IgD-negative memory B cell (primary cell): ENCODE results near the gene LIF. TPM values are rescaled to one million over a fixed set of nuclear protein-coding genes. Genes with fewer than 3 reads are reported as not detected.

Source experiments
- H3K27ac Mint-ChIP-seq, 3 donors: one replicate each; pipeline ENCODE4 v1.8.0; 2020 to 2022; ENCODE audit warnings: mild to moderate bottlenecking in 3 of 3, mixed read lengths in 3 of 3, moderate library complexity in 1 of 3
- H3K27me3 Mint-ChIP-seq: one replicate; pipeline ENCODE4 v1.8.0; 2021; ENCODE audit warnings: mixed read lengths
- H3K36me3 Mint-ChIP-seq: one replicate; pipeline ENCODE4 v1.8.0; 2020; ENCODE audit warnings: mild to moderate bottlenecking, mixed read lengths
- H3K4me1 Mint-ChIP-seq, 3 donors: one replicate each; pipeline ENCODE4 v1.8.0; 2020 to 2022; ENCODE audit warnings: mixed read lengths in 3 of 3, mild to moderate bottlenecking in 1 of 3
- H3K4me3 Mint-ChIP-seq, 4 donors: one replicate each; pipeline ENCODE4 v1.8.0; 2020 to 2022; ENCODE audit warnings: mild to moderate bottlenecking in 4 of 4, mixed read lengths in 4 of 4, moderate library complexity in 3 of 4
- H3K9me3 Mint-ChIP-seq, 3 donors: one replicate each; pipeline ENCODE4 v1.8.0; 2020 to 2021; ENCODE audit warnings: mixed read lengths in 3 of 3, mild to moderate bottlenecking in 1 of 3
- polyA plus RNA-seq: library from polyadenylated mRNA; unstranded; fragments of 300-500 nt; fragmentation: Illumina TruSeq; gene quantifications from one replicate; pipeline ENCODE4 v1.2.3, GENCODE V29; 2021

Gene LIF
- polyA plus RNA-seq, 1 donor from 2014 or later = not detected

DNA sequence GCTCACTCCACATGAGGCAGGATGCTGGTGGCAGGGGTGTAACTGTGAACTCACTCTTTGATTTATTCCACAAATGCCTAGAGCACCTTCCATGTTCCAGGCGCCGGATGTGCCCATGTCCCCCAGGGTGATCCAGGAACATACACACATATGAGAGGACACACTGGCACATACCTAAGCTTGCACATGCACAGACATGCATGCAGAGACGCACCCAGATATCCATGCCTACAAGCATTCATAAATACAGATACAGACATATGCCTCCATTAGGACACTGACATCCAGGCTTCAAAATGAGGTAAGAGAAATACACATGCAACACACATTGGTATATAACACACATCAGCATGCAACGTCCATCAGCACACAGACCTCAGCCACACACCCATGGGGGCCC, 15.6 kb upstream of the LIF start:
- no peaks in the 10 kb centered on the region for H3K9me3 Mint-ChIP-seq
- H3K4me3 Mint-ChIP-seq = peak overlapping the region in 1 of 4 donors; percentile 80
- H3K4me1 Mint-ChIP-seq = peaks cover 7 to 18% (median 9%) of the 10 kb centered on the region in 3 donors
- no peaks in the 10 kb centered on the region for H3K36me3 Mint-ChIP-seq
- H3K27ac Mint-ChIP-seq = peak overlapping the region in 2 of 3 donors; percentile 21 to 87
- H3K27me3 Mint-ChIP-seq = no peaks in the 10 kb centered on the region

DNA sequence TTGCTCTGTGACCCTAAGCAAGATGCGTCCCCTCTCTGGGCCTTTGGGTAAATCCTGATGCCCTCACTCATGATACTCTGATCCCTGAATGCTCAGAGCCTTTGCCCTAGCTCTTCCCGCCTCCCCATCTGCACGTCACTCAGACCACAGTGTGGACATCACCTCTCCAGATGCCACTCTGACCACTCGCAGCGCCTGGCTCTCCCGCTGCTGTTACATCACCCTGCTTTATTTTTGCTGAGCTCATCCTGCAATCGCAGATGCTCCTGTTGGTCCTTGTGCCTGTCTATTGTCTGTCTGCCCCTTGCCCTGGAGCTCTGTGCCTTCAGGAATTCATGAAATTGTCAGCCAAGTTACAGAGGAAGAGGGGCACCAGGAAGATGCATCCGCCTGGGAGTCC, 14.6 kb upstream of the LIF start:
- H3K27ac Mint-ChIP-seq = peak overlapping the region in 1 of 3 donors; percentile 53
- peaks cover 1% of the 10 kb centered on the region for H3K27me3 Mint-ChIP-seq
- H3K4me3 Mint-ChIP-seq = peak overlapping the region in 1 of 4 donors; percentile 21
- H3K4me1 Mint-ChIP-seq = peaks cover 7 to 15% (median 9%) of the 10 kb centered on the region in 3 donors
- H3K9me3 Mint-ChIP-seq = no peaks in the 10 kb centered on the region
- H3K36me3 Mint-ChIP-seq = no peaks in the 10 kb centered on the region

DNA sequence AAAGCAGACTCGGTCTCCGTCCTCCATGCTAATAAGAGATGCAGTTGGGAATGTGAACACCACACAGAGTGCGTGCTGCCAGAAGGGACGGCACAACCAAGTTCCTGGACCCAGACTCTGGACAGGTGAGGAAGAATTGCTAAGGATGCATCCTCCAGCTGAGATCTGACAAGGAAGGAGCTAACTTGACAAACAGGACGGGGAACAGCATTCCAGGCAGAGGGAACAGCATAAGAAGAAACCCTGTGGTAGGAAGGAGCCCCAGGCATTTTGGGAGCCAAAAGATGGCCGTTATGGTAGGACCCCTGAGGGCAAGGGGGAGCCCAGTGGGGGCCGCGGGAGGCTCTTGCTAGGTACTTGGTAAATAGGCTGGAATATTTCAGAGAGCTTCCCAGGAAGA, 14.1 kb upstream of the LIF start:
- Mint-ChIP-seq H3K4me3 (peak overlapping the region in 1 of 4 donors; percentile 29), H3K27me3 (peaks cover 1% of the 10 kb centered on the region), H3K27ac (peak overlapping the region in 1 of 3 donors; percentile 53), H3K9me3 (no peaks in the 10 kb centered on the region), H3K36me3 (no peaks in the 10 kb centered on the region), H3K4me1 (peaks cover 7 to 14% (median 7%) of the 10 kb centered on the region in 3 donors)

DNA sequence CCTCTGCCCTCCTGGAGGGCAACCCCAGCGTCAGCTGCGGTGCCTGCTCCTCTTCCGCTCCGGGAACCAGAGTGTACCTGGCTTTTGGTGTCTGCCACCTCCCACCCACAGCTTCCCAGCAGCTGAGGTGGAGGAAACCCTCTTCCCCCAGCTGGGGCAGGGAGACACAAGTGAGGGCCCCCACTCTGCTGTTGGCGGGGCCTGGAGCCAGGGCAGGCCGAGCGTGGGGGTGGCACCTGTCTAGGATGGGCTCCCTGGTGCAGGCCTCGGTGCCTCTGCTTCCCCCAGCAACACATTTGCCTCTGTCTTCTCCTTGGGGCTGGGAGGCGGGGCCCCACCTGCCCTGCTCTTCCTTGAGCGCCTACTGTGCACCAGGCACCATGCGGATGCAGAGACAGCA, 13.7 kb upstream of the LIF start:
- Mint-ChIP-seq H3K36me3 (no peaks in the 10 kb centered on the region), H3K4me3 (peak overlapping the region in 1 of 4 donors; percentile 29), H3K27me3 (peaks cover 1% of the 10 kb centered on the region), H3K4me1 (peaks cover 4 to 11% (median 5%) of the 10 kb centered on the region in 3 donors), H3K9me3 (no peaks in the 10 kb centered on the region), H3K27ac (peak overlapping the region in 1 of 3 donors; percentile 53)

DNA sequence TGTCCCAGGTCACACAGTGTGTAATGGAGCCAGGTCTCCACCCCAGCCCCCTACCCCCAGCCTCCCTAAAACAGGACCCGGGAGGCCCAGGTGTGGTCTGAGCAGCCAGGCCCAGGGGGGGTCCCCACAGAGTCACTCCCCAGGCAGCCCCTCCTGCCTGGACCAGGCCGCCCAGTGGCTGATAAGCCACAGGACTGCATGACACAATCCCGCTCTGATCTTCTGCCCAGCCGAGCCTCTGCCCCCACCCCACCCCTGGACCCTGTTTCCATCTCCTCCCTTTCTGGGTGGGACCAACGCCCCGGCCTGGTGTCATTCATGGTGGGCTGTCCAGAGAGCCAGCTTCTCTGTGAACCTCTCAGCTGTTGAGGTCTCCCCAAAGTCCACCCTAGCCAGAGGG, 7.8 kb upstream of the LIF start:
- peaks cover 1% of the 10 kb centered on the region for H3K27me3 Mint-ChIP-seq
- H3K27ac Mint-ChIP-seq = no peak overlapping the region
- H3K4me1 Mint-ChIP-seq = peaks cover 0 to 7% (median 0%) of the 10 kb centered on the region in 3 donors
- no peaks in the 10 kb centered on the region for H3K36me3 Mint-ChIP-seq
- no peaks in the 10 kb centered on the region for H3K9me3 Mint-ChIP-seq
- no peak overlapping the region for H3K4me3 Mint-ChIP-seq

DNA sequence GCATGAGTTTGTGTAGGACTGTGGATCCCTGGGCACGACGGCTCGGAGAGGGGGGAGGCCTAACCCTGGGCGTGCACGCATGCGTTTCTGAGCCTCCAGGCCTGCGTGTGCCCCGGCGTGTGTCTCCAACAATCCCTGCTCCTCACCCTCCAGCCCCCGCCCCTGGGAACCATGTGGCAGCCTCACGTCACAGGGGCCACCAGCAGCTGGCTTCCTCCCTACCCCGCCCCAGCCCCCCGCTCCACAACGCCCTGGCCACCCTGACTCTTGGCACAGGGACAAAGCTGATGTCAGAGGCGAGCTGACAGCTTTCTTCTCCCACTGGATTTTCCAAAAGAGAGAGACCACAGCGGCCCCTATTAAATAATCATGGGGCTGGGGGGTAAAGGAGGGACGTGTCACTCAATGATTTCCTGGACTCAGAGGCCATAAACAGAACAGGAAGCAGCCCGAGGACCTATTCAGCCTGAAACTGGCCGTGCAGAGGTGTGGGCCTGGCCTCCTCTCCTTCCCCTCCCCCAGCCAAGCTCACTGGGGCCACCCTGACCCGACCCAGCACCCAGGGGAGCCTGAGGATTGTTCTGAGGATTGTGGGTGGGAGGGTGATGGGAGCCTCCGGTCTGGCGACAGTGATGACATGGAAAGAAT, 6.8 kb upstream of the LIF start:
- peak overlapping the region in 1 of 4 donors; percentile 2 for H3K4me3 Mint-ChIP-seq
- H3K27ac Mint-ChIP-seq = no peak overlapping the region
- H3K27me3 Mint-ChIP-seq = peaks cover 5% of the 10 kb centered on the region
- H3K4me1 Mint-ChIP-seq = peaks cover 0 to 11% (median 0%) of the 10 kb centered on the region in 3 donors
- H3K9me3 Mint-ChIP-seq = no peaks in the 10 kb centered on the region
- no peaks in the 10 kb centered on the region for H3K36me3 Mint-ChIP-seq

DNA sequence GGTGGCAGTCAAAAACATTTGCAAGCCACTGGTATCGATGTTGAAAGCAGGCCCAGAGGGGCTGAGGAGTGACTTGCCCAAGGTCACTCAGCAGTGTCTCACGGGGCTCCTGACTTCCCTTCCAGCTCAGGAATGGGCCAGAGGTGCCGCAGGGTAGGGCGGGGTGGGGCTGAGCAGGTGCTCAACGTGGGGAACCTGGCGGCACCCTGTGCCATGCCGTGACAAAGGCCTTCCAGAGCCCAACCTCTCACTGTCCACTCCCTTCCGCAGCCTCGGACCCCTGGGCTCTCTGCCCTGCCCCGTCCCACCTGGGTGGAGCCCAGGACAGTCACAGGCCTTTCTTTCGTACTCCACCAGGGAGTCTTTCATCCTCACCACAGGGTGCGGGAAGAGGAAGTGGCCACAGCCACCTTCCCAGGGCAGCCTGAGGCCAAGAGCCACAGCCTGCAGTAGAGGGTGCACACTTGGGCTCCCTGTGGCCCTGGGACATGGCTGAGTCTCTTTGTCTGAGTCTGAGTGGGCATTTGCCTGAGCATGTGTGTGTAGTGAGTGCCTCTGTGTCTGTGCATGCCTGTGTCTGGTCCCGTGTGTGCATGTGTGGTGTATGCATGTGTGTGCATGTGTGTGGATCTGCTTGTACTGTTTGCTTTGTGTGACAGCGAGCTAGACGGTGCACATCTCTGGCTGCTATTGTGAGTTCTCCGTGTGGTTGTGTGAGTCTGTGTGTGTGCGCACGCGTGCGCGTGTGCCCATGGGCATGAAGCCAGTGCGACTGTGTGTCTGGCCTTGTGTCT, 6.0 kb upstream of the LIF start:
- Mint-ChIP-seq H3K27ac (no peak overlapping the region), H3K9me3 (no peaks in the 10 kb centered on the region), H3K4me1 (peaks cover 0 to 9% (median 0%) of the 10 kb centered on the region in 3 donors), H3K36me3 (no peaks in the 10 kb centered on the region), H3K4me3 (peak overlapping the region in 1 of 4 donors; percentile 2), H3K27me3 (peaks cover 12% of the 10 kb centered on the region)

DNA sequence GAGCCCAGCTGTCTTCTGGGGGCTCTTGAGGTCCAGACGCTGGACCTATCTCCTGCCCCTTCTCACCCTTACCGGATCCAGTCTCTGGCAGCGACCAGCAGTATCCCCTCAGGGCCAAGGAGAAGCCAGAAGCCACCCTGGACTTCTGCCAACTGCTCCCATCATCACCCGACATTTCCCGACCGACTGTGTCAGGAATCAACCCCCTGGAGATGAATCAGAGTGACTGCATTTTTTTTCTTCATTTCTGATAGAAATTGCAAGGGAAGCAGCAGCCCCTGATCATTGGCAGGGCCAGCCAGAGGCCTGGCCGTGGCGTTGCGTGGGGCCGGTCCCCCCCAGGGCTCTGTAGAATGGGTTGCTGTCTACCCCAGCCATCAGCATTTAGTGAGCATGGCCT, 5.2 kb upstream of the LIF start:
- Mint-ChIP-seq H3K4me1 (peaks cover 0 to 9% (median 0%) of the 10 kb centered on the region in 3 donors), H3K4me3 (no peak overlapping the region), H3K27me3 (peaks cover 18% of the 10 kb centered on the region), H3K36me3 (no peaks in the 10 kb centered on the region), H3K27ac (no peak overlapping the region), H3K9me3 (no peaks in the 10 kb centered on the region)

DNA sequence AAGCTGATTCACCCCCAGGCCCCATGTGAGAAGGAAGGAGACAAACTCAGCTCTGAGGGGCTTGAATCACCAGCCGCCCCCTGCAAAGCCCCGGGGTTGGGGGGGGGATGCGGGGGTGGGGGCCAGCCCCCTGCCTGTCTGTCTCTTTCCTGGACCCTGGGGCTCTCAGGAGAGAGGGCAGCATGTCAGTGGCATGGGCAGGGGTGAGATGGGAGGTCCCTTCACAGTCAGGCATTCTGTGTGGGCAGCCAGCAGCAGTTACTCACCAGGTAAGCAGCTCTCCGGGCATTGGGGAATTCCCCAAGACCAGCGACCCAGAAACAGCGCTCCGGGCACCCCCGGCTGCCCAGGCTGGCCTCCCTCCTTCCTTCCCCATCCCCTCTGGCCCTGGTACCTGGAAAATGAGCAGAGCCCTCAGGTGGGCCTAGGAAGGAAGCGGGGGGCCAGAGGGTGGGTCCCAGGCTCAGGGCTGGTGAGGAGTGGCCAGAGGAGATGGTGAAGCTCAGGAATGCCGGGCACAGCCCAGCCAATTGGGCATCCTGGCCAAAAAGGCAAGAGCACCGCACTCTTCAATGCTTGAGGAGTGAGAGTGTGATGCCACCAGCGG, 4.2 kb upstream of the LIF start:
- H3K36me3 Mint-ChIP-seq = no peaks in the 10 kb centered on the region
- peaks cover 0 to 13% (median 2%) of the 10 kb centered on the region in 3 donors for H3K4me1 Mint-ChIP-seq
- H3K9me3 Mint-ChIP-seq = no peaks in the 10 kb centered on the region
- H3K27ac Mint-ChIP-seq = no peak overlapping the region
- peaks cover 26% of the 10 kb centered on the region for H3K27me3 Mint-ChIP-seq
- no peak overlapping the region for H3K4me3 Mint-ChIP-seq

DNA sequence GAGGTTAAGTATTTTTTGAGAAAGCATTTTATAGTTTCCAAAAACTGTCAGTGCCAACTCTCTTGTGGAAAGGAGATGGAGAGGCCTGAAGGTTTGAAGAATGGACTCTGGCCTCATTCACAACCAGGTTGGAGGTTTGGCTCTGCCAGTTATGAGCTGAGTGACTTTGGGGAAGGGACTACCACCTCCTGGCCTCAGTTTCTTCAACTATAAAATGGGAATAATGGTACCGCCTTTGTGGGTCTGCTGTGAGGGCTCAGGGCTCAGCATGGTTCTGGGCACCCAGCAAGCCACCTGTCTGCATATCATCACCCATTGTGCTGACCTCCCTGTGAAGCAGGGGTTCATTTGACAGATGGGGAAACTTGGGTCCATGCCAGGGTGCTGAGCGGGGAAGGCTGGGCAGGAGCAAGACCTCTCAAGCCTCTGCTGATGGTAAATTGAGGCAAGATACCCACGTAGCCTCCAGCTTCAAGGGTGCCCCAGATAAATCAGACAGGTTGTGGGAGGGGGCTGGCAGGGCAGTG, 3.5 kb upstream of the LIF start:
- no peak overlapping the region for H3K27ac Mint-ChIP-seq
- H3K4me1 Mint-ChIP-seq = peaks cover 0 to 13% (median 2%) of the 10 kb centered on the region in 3 donors
- H3K36me3 Mint-ChIP-seq = no peaks in the 10 kb centered on the region
- peaks cover 27% of the 10 kb centered on the region for H3K27me3 Mint-ChIP-seq
- H3K9me3 Mint-ChIP-seq = no peaks in the 10 kb centered on the region
- H3K4me3 Mint-ChIP-seq = no peak overlapping the region

DNA sequence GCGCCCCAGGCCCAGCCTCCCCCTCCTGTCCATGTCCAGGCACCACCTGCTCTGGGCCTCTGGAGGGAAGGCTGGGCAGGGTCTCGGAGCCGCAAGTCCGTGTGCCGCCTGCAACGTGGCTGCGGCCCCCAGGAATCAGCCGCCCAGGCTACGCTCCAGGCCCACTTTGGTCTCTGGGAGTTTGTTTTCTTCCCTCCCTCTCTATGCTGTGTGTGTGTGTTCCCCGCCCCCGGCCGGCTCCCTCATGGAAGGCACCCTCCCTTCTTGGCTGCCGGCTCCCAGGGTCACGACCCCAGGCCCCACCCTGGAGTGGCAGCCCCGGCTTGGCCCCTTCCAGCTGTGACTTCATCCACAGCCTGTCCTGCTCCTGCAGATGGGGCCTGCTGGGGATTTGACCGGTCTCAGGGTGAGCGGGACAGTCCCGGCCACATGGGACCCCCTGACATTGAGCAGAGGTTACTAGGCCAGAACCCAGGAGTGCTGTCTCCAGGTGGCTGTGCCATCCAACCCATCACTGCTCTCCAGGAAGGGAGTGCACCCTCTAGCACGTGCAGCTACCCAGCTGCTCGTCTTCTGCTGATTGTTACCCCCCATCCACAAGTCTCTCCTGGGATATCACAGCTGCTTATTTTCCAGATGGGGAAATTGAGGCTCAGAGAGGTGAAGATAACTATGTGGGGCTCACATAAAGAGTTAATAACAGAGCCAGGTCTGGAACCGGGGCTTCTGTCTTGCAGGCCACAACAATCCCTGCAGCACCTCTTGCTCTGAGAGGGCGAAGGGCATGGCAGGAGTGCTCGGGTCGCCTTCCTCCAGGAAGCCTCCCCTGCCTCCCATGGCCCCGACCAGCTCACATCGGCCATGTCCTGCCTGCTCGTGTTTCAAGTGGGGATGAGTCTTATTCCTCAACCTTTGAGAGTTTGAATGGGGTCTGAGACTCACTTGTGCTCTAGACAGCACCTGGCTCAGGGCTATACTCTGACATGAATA, 2.8 kb upstream of the LIF start:
- Mint-ChIP-seq H3K9me3 (no peaks in the 10 kb centered on the region), H3K36me3 (no peaks in the 10 kb centered on the region), H3K27ac (no peak overlapping the region), H3K4me1 (peaks cover 0 to 13% (median 2%) of the 10 kb centered on the region in 3 donors), H3K4me3 (no peak overlapping the region), H3K27me3 (peaks cover 27% of the 10 kb centered on the region)

DNA sequence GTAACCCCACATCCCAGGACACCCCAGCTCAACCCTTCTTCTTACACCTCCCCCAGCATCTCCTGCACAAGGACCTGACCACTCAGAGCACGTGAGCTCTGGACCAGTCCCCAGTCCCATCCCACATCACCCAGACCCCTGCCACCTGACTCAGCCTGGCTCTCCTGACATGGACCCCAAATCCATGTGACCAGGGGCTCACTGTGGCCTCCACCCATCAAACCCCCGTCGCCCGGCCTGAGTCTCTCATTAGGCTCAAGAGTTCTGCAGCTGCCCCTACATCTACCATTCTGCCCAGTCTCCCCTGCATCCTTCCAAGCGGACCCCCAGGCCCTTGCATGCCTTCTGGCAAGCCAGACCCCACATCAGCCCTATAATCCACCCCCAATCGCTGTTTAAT, 1.9 kb upstream of the LIF start:
- peaks cover 0 to 13% (median 2%) of the 10 kb centered on the region in 3 donors for H3K4me1 Mint-ChIP-seq
- peaks cover 27% of the 10 kb centered on the region for H3K27me3 Mint-ChIP-seq
- no peaks in the 10 kb centered on the region for H3K9me3 Mint-ChIP-seq
- H3K36me3 Mint-ChIP-seq = no peaks in the 10 kb centered on the region
- peak overlapping the region in 2 of 4 donors; percentile 30 to 53 for H3K4me3 Mint-ChIP-seq
- H3K27ac Mint-ChIP-seq = no peak overlapping the region

DNA sequence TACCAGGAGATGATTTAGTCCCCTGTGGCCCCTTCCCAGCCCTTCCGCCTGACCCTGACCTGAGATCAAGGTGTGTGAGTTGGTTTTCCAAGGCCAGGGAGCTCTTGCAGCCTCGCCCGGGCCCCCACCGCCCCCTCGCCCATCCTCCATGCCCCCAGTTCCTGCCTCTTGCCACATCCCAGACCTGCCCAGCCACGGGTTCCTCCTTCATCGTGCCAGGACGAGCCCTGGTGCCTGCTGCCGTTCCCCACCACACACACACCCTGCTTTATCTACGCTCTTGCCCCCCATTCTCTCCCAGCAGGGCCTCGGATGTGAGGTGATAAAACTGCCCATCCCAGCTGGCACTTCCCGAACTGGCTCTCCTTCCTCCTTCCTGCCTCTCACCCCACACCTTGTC, 1.4 kb upstream of the LIF start:
- no peak overlapping the region for H3K4me3 Mint-ChIP-seq
- no peaks in the 10 kb centered on the region for H3K36me3 Mint-ChIP-seq
- peaks cover 27% of the 10 kb centered on the region for H3K27me3 Mint-ChIP-seq
- peaks cover 0 to 12% (median 2%) of the 10 kb centered on the region in 3 donors for H3K4me1 Mint-ChIP-seq
- H3K9me3 Mint-ChIP-seq = no peaks in the 10 kb centered on the region
- peak overlapping the region in 1 of 3 donors; percentile 73 for H3K27ac Mint-ChIP-seq

DNA sequence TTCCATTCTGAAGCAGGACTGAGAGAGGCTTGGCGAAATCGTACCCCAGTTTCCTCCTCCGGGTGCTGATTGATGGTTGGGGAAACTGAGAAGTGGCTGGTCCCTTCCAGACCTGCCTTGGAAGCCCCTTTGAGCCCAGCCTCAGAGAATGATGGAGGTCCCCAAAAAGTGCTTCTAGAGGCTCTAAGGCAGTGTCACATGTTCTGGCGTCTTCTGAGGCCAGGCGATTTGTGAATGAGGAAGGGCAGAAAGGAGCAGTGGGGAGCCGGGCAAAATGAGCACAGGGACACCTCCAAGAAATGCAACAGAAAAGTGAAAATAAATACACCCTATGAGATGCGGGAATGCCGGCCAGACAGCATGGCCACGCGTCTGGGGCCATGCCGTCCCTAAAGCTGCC, 1.0 kb upstream of the LIF start:
- H3K36me3 Mint-ChIP-seq = no peaks in the 10 kb centered on the region
- peak overlapping the region in 1 of 3 donors; percentile 73 for H3K27ac Mint-ChIP-seq
- peak overlapping the region in 1 of 4 donors; percentile 14 for H3K4me3 Mint-ChIP-seq
- no peaks in the 10 kb centered on the region for H3K9me3 Mint-ChIP-seq
- peaks cover 0 to 10% (median 2%) of the 10 kb centered on the region in 3 donors for H3K4me1 Mint-ChIP-seq
- peaks cover 27% of the 10 kb centered on the region for H3K27me3 Mint-ChIP-seq
